ENCODE results near the gene NDUFB4.

- TF ChIP-seq CTCF (IDR thresholded peaks at IDR 0.05; ENCODE audit: low read depth, low read length) (no peak), EZH2phosphoT487 (IDR thresholded peaks at IDR 0.05; ENCODE audit: low read depth) (no peak)
These were observed 6.5 kb downstream of the NDUFB4 start for GRCh38 chr3:120602682-120603081.
